Activated CD4-positive, CD25-positive, alpha-beta regulatory T cell treated with anti-CD3 and anti-CD28 coated beads, Interleukin-2, amount 50 U/mL, for 24 hours (primary cell): ENCODE data around the gene DNAAF2.

Source experiments
- ATAC-seq, 2 donors: fragments of 150-1000 bp; cut with Tn5 transposase; one replicate each; pipeline ENCODE4 v1.10.0; 2021; ENCODE audit warnings: mild to moderate bottlenecking in 1 of 2, moderate library complexity in 1 of 2

The DNAAF2 gene

DNA sequence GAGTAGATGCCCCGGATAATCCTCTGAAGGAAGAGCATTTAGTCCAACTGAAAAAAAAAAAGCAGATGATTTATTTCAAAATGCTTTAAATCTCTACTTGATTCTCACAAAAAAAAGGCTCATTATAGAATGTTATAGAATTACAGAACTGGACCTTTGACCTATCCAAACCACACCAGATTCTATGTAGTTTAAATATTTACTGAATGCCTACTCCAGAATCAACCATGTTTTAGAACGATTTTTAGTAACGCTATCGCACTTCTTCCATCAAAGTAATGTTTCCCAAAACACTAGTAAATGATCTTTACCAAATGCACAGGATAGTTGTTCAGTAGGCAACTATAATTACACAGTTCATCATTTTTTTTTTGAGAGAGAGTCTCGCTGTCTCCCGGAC is 51.4 kb downstream of the DNAAF2 start:
- ATAC-seq: no peak

DNA sequence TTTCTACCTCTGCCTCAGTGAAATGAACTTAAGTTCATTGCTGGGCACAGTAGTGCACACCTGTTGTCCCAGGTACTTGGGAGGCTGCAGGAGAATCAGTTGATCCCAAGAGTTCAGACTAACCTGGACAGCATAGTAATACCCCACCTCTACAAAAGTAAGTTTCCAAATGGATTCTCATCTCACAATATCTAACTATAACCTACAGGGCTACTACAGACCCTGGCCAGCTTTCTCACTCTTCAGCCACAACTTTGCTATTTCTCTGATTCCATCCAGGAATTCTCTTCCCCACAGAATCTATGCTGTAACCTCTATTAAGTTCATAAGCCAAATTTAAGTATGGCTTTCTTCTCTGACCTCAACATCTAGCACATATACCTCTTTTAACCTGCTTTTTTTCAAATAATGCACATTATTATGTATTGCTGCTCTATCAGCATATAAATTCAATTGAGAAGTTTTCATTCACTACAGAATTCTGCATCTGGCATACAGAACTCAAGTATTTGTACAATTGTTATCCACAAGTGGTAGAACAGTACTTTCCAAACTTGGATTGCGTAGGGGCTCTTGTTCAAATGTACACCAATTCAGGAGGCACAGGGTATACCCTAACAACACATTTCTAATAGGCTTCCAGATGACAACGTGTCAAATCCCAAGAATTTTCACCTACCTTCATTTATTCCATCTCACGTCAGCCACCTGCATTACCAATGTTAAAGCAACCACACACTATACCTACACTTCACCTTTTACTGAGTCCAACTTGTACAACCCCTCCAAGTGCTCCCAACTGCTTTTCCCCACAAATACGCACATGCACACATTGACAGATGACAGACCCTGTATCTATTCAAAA is 52.7 kb downstream of the DNAAF2 start:
- no peak for ATAC-seq

DNA sequence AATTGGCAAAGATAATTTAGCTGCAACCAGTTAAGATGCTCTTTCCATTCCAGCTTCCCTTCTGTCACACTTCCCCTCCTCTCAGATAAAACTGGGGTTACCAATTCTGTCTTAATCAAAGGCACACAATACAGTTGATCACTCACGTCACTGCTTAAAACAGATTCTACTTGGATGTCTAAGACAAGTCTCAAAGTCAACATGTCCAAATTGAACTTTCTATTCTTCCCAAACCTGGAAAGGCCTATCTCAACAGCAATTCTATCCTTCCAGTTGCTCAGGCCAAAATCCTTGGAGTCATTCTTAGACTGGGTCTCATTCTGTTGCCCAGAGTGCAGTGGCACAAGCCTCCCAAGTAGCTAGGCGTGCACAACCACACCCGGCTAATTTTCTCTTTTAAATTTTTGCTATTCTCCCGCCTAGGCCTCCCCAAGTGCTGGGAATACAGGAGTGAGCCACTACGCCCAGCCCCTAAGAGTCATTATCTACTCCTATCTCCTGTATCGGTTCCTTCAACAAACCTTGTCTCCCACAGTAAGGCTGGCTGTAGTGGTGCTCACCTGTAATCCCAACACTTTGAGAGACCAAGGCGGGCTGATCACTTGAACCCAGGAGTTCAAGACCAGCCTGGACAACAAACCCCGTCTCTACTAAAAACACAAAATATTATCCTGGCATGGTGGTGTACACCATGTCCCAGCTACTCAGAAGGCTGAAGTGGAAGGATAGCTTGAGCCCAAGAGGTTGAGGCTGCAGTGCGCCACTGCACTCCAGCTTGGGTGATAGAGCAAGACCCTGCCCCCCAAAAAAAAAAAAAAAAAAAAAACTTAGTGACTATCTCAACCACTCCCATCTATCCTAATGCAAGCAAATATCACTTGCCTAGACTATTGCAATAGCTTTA is 53.6 kb downstream of the DNAAF2 start:
- ATAC-seq: no peak

DNA sequence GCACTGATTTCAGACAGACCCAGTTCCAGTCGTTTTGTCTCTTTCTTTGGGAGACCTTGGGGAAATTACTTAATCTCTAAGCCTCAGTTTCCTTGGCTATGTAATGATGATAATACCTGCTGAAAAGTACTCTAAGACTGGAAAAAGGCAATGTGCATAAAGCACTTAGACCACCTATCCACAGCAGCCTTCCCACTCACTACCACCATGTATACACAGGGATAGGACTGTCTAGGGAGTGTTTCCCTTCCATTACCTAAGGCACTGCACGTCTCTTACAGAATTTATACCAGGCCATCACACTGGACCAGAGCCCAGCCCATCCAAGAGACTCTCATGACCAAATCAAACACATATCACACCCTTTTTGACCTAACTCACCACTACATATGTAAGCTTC is 55.2 kb downstream of the DNAAF2 start:
- no peak for ATAC-seq

DNA sequence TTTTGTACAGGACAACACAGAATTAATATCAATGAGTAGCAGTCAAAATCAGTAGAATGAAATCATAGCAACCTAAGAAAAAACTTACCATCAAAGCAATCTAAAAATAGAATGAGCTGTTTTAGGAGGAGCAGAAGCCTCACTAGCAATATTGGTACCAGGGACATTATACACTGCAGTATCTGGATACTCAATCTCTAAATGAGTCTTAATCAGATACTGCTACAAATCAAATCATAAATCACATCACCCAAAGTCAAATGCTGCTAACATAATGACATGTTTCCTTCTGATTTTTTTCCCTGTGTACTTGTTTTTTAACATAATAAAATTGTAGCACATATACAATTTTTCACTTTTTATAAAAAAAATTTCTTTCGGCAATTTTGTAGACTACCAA is 56.9 kb downstream of the DNAAF2 start:
- peak in 1 of 2 donors; percentile 25 for ATAC-seq
